Testis (tissue), 3 donors: Measurements from ENCODE around the gene GBF1. TPM values are rescaled to one million over a fixed set of nuclear protein-coding genes. Genes with fewer than 3 reads are reported as not detected.

Source experiments
- DNase-seq: peaks from one replicate; pipeline ENCODE4 v3.0.0-alpha.2; 2019
- H3K27ac ChIP-seq, 2 donors: fragments of 200-600 bp; sonication (generic); one replicate each; pipeline ENCODE4 v1.5.1; 2019
- H3K27me3 ChIP-seq: fragments of 200-600 bp; sonication (generic); one replicate; pipeline ENCODE4 v1.5.1; 2019
- H3K36me3 ChIP-seq: fragments of 200-600 bp; sonication (generic); one replicate; pipeline ENCODE4 v1.5.1; 2017; ENCODE audit warnings: low read depth; ENCODE audit errors: missing control alignments
- H3K4me1 ChIP-seq: fragments of 200-600 bp; sonication (generic); one replicate; pipeline ENCODE4 v1.5.1; 2019
- H3K4me3 ChIP-seq, 2 donors: fragments of 200-600 bp; sonication (generic); one replicate each; pipeline ENCODE4 v1.5.1; 2017 to 2019
- H3K9me3 ChIP-seq: fragments of 200-600 bp; sonication (generic); one replicate; pipeline ENCODE4 v1.5.1; 2017
- POLR2A ChIP-seq: fragments of 450-650 bp; IDR thresholded peaks from one replicate; pipeline ENCODE4 v1.6.1; 2017; ENCODE audit warnings: antibody characterized with exemption, mild to moderate bottlenecking, moderate library complexity
- WGBS, 2 donors: methylation state at CpG; one replicate each; pipeline ENCODE4 v1.1.5; 2018; 5-methylcytosine and 5-hydroxymethylcytosine counted together
- intact Hi-C: fragments of 100-400 bp; cut with DNase I; formaldehyde crosslinking; loops from one replicate; pipeline ENCODE4 v1.15.1; 2023; ENCODE audit warnings: low total_unique reads
- polyA plus RNA-seq: library from polyadenylated mRNA; stranded (reverse); fragments of 350-450 nt; fragmentation: Illumina TruSeq; extraction: RNeasy Lipid Tissue Mini Kit (QIAGEN cat#74804); gene quantifications from one replicate; pipeline ENCODE4 v1.2.3, GENCODE V29; 2014; ENCODE audit warnings: low read depth, low replicate concordance; ENCODE audit not compliant: insufficient read depth
- total RNA-seq, 2 donors: library from RNA; depleted of rRNA; stranded (reverse); fragments of >200 nt; gene quantifications; one replicate each; pipeline ENCODE4 v1.2.3, GENCODE V29; 2016
- TF ChIP-seq, protein P1 (sequence below), 3 experiments: fragments of 450-650 bp in 2 of 3; fragments of 200-600 bp in 1 of 3; sonication (generic) in 1 of 3; IDR thresholded peaks; one replicate each; pipeline ENCODE4 v1.5.1; 2016 to 2019; ENCODE audit warnings: antibody characterized with exemption in 3 of 3, mild to moderate bottlenecking in 2 of 3, moderate library complexity in 1 of 3

The GBF1 gene
- total and polyA plus RNA-seq, 3 donors from 2014 or later = 58.2 to 76.4 (median 72.1) TPM

DNA sequence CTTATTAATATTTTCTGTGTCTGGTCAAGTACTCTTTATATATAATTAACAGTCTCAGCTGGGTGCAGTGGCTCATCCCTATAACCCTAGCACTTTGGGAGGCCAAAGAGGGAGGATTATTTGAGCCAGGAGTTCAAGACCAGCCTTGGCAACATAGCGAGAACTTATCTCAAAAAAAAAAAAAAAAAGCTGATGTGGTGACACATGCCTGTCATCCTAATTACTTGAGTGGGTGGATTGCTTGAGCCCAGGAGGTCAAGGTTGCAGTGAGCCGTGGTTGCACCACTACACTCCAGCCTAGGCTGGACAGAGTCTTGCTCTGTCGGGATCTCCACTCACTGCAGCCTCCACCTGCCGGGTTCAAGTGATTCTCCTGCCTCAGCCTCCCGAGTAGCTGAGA, 26.0 kb upstream of the GBF1 start:
- no peak for DNase-seq
- Histone ChIP-seq H3K9me3 (no peaks in the 10 kb centered on the region), H3K36me3 (no peaks in the 10 kb centered on the region), H3K27ac (no peak overlapping the region), H3K4me3 (no peak overlapping the region), H3K27me3 (no peaks in the 10 kb centered on the region), H3K4me1 (no peaks in the 10 kb centered on the region)
- no peak for TF ChIP-seq POLR2A
- TF ChIP-seq, protein P1, sequence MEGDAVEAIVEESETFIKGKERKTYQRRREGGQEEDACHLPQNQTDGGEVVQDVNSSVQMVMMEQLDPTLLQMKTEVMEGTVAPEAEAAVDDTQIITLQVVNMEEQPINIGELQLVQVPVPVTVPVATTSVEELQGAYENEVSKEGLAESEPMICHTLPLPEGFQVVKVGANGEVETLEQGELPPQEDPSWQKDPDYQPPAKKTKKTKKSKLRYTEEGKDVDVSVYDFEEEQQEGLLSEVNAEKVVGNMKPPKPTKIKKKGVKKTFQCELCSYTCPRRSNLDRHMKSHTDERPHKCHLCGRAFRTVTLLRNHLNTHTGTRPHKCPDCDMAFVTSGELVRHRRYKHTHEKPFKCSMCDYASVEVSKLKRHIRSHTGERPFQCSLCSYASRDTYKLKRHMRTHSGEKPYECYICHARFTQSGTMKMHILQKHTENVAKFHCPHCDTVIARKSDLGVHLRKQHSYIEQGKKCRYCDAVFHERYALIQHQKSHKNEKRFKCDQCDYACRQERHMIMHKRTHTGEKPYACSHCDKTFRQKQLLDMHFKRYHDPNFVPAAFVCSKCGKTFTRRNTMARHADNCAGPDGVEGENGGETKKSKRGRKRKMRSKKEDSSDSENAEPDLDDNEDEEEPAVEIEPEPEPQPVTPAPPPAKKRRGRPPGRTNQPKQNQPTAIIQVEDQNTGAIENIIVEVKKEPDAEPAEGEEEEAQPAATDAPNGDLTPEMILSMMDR (IDR thresholded peaks at IDR 0.05) = no peak
- 72 to 83% methylated on average over 5 of the region's 5 CpGs for WGBS, 2 donors
- intact Hi-C loops = no loop called here

DNA sequence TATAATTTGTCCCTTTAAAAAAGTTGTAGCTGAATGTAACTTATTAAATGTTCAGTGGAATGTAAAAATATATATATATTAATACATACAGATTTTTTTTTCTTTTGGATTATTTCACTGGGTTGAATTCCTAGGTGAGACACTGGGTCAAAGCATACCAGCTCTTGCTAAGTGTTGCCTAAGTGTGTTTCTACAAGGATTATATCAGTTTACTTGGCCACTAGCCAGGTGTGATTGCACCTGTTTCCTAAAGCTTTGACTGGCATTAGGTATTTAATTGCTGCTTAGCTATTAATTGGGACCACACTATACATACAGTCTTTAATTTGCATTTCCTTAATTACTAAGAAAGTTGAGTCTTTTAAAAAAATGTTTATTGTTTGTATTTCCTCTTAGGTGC, 24.7 kb upstream of the GBF1 start:
- DNase-seq = no peak
- no peaks in the 10 kb centered on the region for H3K4me1 ChIP-seq
- intact Hi-C loops = no loop called here
- TF ChIP-seq, protein P1 (IDR thresholded peaks at IDR 0.05) = no peak
- TF ChIP-seq POLR2A = no peak
- H3K27ac ChIP-seq = no peak overlapping the region
- no peak overlapping the region for H3K4me3 ChIP-seq
- H3K36me3 ChIP-seq = no peaks in the 10 kb centered on the region
- H3K9me3 ChIP-seq = no peaks in the 10 kb centered on the region
- H3K27me3 ChIP-seq = no peaks in the 10 kb centered on the region

DNA sequence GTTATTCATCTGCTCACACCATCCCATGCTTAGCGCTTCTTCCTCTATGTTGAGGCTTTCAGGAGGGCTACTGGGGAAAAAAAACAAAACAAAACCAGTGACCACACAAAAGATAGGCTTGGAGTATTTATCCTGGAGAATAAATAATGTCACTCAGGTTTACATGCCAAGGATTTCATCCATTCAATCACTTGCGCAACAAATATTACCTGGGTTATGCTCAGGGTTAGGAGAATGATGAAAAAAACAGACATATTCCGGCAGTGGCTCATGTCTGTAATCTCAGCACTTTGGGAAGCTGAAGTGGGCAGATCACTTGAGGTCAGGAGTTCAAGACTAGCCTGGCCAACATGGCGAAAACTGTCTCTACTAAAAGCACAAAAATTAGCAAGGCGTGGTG, 22.5 kb upstream of the GBF1 start:
- intact Hi-C loops = no loop called here

DNA sequence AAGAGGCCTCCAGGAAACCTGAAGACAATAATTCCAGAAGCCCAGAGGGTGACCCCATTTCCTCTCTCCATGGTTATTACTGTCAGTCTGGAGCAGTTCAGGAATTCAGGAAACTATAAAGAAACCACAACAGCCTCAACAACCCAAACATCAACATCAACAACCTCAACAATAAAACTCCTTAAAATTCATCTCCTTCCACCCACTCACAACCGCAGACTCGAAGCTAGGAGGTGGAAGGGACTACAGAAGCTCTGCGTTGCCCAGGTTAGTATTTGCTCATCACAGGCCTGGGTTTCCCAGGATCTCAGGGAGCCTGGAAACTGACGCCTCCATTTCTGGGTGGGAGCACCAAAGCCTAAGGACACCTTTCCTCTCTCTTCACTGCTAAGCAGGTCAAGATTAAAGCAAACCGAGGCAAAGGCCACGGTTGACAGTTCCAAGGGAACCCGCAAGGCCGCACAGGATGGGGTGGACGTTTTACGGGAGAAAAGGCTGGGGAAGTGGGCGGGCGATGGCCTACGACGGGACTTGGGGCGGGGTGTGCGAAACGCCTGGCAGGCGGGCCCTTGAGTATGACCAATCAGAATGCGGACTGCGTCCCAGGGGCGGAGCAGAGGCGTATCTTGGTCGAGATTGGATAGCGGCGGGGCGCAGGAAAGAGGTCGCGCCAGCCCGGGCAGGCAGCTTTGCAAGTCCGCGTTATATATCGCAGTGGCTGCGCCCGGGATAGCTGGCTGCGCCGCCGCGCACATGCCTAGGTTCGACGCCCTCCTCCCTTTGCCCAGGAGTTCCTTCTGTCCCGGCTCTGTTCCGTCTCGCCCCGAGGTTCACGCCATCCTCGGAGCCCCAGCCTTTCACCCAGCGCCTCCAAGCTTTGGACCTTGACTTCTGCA, 19.4 kb upstream of the GBF1 start, which contains the start of gene ELOVL3:
ELOVL3 (plus strand) TSS at position 654 of the 896 bp plus-strand sequence. CDS start 250 bp downstream, outside the sequence.
- peaks cover 13% of the 10 kb centered on the region for H3K4me1 ChIP-seq
- no peaks in the 10 kb centered on the region for H3K36me3 ChIP-seq
- no peaks in the 10 kb centered on the region for H3K9me3 ChIP-seq
- peak within 1 kb of the TSS in 1 of 2 donors; percentile 75 for H3K27ac ChIP-seq
- DNase-seq = peak; percentile 97
- intact Hi-C loops = no loop called here
- H3K4me3 ChIP-seq = peak within 1 kb of the TSS; percentile 29 to 32
- WGBS, 2 donors = 2 to 4% methylated on average over 39 to 47 of the region's 47 CpGs
- H3K27me3 ChIP-seq = no peaks in the 10 kb centered on the region
- TF ChIP-seq, protein P1 (IDR thresholded peaks at IDR 0.05) = peak in 2 of 3 experiments; percentile 2 to 4
- TF ChIP-seq POLR2A = no peak

More for the DNA sequence above, 22.5 kb upstream of the GBF1 start:
- Histone ChIP-seq H3K4me3 (no peak overlapping the region), H3K27me3 (no peaks in the 10 kb centered on the region), H3K36me3 (no peaks in the 10 kb centered on the region), H3K4me1 (peaks cover 5% of the 10 kb centered on the region), H3K27ac (no peak overlapping the region), H3K9me3 (no peaks in the 10 kb centered on the region)
- DNase-seq = no peak
- 91 to 92% methylated on average over 5 of the region's 5 CpGs for WGBS, 2 donors
- TF ChIP-seq POLR2A = no peak
- TF ChIP-seq, protein P1 (IDR thresholded peaks at IDR 0.05) = no peak
